GM18873 (cell line): ENCODE results near the gene MAB21L2.

ENCODE experiments used
- ATAC-seq: cut with Tn5 transposase; IDR thresholded peaks from one replicate; pipeline ENCODE4 v1.9.1; 2021; ENCODE audit warnings: mild to moderate bottlenecking, moderate library complexity, moderate number of reproducible peaks; ENCODE audit not compliant: unreplicated experiment, low FRiP score

MAB21L2 gene

DNA sequence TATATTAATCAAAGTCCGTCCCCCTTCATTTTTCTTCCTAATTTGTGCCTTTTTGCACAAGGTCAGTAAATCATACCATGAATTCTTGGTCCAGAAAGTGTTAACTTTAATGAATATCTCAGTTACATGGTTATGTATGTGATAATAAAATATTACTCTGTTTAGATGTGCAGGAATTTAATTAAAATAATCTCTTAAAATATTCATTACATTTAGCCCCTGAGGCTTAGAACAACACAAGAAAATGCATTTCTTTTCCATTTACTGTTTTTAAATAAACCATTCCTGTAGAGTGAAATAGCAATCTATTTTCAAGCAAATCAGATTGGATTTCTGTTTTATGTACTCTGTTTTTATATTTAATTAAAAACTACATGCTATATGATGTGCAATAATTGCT is 17.6 kb downstream of the MAB21L2 start:
- ATAC-seq: no peak

DNA sequence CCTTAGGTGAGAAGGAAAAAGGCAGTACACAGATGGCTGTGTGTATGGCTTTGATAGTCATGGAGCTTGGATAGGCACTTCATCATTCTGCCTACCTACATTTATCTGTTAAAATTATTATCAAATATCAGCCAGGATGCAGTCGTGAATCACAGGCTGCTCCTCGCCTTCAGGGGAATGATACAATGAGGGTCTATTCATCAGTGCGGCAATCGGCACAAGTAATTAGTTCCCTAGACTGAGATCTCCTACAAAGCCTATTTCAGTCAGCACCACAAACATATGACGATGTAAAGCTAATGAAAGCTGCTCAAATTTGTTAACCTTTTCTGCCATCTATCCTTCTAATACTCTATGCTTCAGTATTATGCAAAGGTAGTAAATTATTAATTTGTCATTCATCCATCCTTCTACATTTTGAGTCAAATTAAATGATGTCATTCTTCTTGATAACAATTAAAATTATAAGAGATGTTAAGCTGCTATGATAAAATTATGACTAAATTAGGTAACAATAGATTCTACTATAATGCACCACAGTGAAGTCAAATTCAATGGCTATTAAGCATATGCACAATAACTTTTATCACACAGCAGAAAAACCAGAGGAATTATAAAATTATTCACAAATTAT is 19.0 kb downstream of the MAB21L2 start:
- no peak for ATAC-seq

DNA sequence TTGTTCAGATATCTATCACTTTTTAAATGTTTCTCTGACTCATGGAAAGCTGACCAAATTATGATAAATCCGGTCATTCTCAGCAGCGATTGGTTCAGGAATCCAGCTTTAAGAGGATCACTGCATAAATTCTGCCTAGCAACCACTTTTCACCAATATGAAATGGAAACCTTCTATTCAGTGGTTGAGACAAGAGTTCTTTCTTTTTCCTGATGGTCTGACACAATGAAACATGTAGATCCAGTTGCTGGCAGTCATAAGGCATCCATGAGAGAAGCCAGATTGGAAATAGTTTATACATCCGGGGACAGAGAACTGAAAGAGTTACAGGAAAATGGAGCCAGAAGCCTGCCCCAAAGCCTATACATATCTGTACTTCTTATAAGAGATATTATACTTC is 27.2 kb downstream of the MAB21L2 start:
- no peak for ATAC-seq

DNA sequence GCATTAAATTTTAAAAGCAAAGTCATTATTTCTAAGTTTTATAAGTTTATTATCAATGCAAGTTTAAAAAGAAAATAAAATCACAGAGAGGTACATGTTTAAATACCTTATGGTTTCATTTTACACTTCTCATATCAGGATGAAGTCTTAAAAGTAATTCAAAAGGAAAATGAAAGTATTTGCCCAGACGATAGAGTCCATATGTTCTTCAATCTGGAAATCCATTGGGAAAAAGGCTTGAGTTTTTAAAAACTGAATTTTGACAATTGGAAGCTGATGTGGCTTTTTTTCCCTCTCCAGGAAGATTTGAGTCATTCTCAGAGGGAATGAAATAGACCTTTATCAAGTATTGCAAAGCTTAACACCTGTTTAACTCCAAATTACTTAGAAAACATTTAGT is 37.1 kb downstream of the MAB21L2 start:
- no peak for ATAC-seq

DNA sequence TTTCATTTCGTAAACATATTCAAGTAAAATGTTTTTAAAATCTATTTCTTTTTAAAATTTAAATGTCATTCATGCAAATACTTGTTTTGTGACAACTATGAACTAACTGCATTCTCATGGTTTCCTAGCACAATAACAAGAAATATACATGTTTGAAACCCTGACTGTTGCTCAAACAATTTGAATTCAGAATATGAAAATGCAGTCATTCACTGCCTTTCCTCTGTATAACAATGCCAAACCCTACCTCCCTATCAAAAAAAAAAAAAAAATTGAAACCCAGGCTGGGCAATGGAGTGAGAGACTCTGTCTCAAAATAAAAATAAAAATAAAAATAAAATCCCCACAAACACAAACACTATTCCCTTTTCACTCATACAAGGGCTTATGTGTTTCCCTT is 42.1 kb downstream of the MAB21L2 start:
- ATAC-seq: no peak

DNA sequence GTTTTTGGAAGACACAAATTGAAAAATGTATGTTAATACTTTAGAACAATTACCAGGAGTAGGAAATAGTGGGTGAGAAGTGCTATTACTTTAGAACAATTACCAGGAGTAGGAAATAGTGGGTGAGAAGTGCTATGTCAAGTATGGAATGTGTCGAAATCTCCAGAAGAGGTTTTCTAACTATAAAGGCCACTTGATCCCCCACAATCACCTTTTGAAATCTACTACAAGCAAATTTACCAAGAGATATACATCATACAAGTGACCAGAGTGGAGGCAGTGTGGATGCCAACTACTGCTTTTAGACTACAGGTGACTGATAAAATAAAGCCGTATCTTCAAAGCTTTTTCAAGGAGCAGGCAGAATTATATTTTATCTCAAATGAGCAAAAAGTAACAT is 43.1 kb downstream of the MAB21L2 start:
- ATAC-seq: no peak

DNA sequence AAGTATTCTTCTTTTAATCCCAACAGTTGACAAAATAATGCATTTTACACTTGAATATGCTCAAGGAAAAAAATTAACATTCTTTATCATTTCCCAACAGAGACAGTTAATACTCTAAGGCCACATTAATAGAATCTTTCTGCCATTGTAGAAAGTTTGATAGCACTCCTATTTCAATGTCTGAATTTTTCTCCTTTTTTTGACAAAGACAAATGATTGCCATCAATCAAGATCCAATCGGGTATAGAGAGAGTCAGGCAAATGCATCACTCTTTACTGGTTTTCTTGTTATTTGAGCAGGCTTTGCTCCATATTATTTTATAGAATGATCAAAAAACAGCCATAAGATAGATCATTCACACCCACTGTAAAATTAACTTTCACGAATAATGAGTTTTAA is 46.1 kb downstream of the MAB21L2 start:
- no peak for ATAC-seq

DNA sequence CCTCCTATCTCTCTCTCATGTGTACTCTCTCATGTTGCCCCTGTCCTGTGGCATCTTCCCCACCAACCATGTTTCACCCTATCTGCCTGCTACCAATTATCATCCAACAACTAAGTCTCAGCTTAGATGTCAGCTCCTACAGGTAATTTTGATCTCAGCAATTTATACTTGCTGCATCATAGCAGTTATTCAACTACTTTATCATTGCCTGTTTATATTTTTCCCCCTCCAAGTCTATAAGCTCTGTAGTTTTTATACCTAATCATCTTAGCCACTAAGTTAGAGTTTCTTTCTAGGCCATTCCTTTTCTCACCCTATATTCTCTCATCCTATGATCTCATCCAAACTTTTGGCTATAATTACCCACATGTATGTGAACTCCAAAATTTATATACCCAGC is 50.7 kb downstream of the MAB21L2 start:
- ATAC-seq: no peak
